IPS-NIHi7 (cell line): Measurements from ENCODE around the gene OXT.
"Not testable (repeated sequence)": the region's sequence is repeated elsewhere in the genome, so short reads cannot be mapped to it uniquely, and the experiment has no call there.

Experiments used
- DNase-seq: peaks from one replicate; pipeline ENCODE4 v3.0.0; 2012; ENCODE audit warnings: mixed read lengths; ENCODE audit errors: extremely low spot score

OXT gene

GRCh38 chr20:3071610-3072529 is at the start of gene OXT:
OXT (plus strand) TSS chr20:3071620; CDS start chr20:3071656, 36 bp downstream.
- peak; percentile 63 for DNase-seq

GRCh38 chr20:3021777-3022176 is 49.6 kb upstream of the OXT start:
- no peak for DNase-seq

DNA sequence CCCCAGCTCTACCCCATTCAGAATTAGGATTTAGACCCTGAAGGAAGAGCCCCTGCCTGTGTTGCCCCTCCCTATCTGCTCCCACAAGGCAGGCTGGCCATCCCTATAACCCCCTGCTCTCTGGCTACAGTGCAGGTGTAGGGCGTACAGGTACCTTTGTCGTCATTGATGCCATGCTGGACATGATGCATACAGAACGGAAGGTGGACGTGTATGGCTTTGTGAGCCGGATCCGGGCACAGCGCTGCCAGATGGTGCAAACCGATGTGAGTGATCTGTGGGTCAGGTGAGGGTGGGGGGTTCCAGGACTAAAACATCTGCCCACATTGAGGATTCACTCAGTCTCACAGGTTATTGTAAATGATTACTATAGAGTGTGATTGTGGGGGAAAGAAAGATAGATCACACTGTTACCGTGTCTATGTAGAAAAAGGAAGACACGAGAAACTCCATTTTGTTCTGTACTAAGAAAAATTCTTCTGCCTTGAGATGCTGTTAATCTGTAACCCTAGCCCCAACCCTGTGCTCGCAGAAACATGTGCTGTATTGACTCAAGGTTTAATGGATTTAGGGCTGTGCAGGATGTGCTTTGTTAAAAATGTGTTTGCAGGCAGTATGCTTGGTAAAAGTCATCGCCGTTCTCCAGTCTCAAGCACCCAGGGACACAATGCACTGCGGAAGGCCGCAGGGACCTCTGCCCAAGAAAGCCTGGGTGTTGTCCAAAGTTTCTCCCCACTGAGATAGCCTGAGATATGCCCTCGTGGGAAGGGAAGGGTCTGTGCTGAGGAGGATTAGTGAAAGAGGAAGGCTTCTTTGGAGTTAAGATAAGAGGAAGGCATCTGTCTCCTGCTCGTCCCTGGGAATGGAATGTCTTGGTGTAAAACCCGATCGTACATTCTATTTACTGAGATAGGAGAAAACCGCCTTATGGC is 48.6 kb upstream of the OXT start:
- DNase-seq, result not testable (repeated sequence)

GRCh38 chr20:3027987-3028386 is 43.4 kb upstream of the OXT start:
- no peak for DNase-seq

- DNase-seq, result no peak
Observed at GRCh38 chr20:3031524-3032147, 39.8 kb upstream of the OXT start.

DNA sequence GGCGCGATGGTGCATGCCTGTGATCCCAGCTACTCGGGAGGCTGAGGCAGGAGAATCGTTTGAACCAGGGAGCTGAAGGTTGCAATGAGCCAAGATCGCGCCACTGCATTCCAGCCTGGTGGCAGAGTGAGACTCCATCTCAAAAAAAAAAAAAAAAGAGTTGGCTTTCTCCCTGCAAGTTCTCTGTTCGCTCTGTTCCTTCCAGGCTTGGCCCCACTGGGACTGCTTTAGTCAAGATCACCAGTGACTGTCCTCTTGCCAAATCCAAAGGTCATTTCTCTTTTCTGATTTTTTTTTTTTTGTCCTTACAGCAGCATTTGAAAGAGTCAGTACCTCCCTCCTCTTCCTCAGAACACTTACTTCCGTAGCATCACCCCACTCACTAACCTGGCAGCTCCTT is 38.8 kb upstream of the OXT start:
- DNase-seq, result no peak

DNA sequence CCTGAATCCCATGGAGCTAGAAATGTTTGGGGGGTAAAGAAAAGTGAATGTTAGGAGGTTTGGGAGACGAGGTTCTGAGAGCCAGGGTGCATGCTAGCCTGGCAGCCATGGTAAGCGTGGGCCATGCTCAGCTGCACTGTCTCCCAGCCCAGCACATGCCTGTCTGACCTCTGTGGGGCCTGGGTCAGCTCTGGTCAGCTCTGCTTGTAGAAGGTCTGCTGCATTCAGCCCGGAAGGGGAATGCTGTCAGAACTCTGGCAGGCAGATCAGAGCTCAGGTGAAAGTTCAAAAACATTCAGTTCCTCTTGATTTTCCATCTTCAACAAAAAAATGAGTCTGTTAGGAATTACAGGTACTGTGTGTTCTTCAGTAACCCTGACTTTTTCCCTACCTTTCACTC is 33.8 kb upstream of the OXT start:
- no peak for DNase-seq

DNA sequence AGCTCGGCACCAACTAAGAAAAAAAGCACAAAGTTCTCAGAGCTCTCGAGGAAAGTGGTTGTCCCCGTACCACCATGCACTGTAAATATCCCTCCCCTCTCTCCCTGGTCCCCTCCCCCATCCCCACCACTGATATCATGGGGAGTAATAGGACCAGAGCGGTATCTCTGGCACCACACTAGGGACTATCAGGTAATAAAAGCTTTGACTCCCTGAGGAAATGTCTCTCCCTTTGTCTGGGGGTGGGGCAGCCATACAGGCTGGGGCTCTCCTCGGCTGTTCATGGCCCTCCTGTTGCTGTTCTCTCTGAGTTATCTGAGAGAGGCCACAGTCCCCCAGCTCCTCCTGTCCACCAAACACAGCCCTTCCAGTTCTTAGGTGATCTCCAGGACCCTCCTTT is 33.0 kb upstream of the OXT start:
- no peak for DNase-seq

- no peak for DNase-seq
Observed at GRCh38 chr20:3039426-3039825, 32.0 kb upstream of the OXT start.

DNA sequence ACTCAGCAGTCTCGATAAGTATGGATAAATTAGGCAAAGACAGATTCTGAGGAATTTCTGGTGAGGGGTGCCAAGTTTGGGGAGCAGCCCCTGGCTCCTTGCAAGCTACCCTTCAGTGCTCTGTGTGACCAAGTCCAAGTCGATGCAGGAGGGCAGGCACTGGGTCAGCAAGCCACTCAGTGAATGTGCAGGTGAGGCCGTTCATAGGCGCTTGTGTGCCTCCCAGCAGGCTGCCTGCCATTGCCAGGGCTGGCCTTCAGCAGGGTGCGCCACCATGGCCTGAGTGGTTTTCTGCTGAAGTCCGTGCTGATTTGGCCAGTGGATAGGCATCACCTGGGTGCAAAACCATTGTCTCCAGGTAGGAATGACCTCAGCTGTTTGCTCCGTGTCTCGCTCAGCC is 31.3 kb upstream of the OXT start:
- no peak for DNase-seq

- no peak for DNase-seq
Observed at GRCh38 chr20:3041854-3042409, 29.5 kb upstream of the OXT start.

GRCh38 chr20:3042625-3043024 is 28.8 kb upstream of the OXT start:
- DNase-seq, result no peak

DNA sequence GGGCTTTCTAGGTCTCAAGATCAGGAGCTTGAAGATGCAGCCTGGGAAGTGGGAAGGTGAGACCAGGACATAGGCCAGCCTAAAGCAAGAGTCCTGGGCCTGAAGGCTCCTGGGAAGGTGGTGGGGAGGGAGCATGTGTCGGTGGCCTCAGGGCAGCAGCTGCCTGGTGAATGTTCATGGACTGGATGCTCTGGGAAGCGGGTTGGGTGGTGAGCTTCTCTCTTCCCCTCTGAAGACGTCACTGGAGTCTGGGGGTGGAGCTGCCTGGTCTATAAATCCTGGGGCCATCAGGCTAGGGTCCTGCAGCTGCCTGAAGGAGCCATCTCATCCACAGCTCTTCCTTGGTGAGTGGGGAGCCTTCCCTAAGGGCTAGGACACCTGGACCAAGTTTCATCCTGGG is 28.1 kb upstream of the OXT start, which contains the start of gene GNRH2:
TSS of gene GNRH2 (plus strand) at position 301 of the 400 bp plus-strand sequence. CDS start 793 bp downstream, outside the sequence.
- no peak for DNase-seq

- no peak for DNase-seq
Observed at GRCh38 chr20:3044336-3044965, 27.0 kb upstream of the OXT start.

- DNase-seq, result peak; percentile 81
Observed at GRCh38 chr20:3045042-3045815, 26.2 kb upstream of the OXT start.

DNA sequence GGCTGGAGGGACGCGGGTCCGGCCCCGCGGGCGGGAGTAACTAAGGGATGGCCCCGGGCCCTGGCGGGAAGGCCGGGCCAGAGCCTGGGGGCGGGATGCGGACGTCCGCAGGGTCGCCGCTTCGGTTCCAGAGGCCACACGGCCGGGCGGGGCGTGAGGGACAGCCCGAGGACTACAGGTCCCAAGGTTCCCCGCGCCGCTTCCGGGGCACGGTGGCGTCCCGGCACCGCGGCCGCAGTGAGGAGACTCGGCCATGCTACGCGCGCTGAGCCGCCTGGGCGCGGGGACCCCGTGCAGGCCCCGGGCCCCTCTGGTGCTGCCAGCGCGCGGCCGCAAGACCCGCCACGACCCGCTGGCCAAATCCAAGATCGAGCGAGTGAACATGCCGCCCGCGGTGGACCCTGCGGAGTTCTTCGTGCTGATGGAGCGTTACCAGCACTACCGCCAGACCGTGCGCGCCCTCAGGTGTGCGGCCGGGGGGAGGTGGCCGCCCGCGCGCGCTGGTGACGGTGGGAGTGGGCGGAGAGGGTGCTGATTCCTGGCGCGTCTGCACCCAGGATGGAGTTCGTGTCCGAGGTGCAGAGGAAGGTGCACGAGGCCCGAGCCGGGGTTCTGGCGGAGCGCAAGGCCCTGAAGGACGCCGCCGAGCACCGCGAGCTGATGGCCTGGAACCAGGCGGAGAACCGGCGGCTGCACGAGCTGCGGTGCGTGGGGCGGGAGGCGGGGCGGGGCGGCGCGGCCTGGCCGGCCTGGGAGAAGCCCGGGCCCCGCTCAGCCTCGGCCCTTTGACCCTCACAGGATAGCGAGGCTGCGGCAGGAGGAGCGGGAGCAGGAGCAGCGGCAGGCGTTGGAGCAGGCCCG is 25.4 kb upstream of the OXT start, which contains the start of gene MRPS26:
TSS of gene MRPS26 (plus strand) at position 237 of the 861 bp plus-strand sequence. CDS start at position 254, 17 bp downstream.
- peak; percentile 94 for DNase-seq

DNA sequence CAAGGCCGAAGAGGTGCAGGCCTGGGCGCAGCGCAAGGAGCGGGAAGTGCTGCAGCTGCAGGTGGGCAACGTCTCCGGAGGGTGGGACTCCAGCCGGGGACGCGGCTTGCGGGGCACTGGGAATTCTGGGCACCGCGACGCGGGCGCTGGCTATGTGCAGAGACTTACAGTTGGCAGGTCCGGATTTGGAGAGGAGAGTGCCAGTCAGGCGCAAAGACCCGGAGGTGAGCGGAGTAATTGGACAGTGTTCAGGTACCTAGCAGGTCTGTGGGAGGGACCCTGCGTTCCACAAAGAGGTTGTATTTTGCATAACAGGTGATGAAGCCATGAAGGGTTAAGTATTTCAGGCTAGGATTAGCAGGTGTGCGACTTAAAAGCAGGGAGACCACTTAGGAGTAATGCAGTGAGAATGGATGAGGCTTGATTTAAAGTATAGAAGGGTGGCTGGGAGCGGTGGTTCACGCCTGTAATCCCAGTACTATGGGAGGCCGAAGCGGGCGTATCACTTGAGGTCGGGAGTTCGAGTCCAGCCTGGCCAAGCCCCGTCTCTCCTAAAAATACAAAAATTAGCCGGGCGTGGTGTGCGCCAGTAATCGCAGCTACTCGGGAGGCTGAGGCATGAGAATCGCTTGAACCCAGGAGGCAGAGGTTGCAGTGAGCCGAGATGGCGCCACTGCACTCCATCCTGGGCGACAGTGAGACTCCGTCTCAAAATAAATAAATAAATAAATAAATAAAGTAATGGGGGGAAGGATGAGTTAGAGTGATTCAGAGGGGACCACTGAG is 24.6 kb upstream of the OXT start:
- peak; percentile 39 for DNase-seq
